GM12878 (cell line): ENCODE measurements around the gene LY6G6D. TPM values are rescaled to one million over a fixed set of nuclear protein-coding genes. Genes with fewer than 3 reads are reported as not detected.

Experiments
- ATAC-seq: fragments of 200-7000 bp; cut with Tn5 transposase; 3 replicates; pipeline ENCODE4 v1.9.1; 2020; ENCODE audit warnings: mild to moderate bottlenecking, moderate library complexity
- BruUV-seq: library from RNA; stranded (reverse); fragments of 400-500 nt; replicated peaks from 2 replicates; lab custom pipeline; 2021; lab: Mats Ljungman, UMichigan
- CTCF ChIA-PET: fragments of 300-600 bp; sonication (Branson Sonifier 250); formaldehyde crosslinking; extraction: SDS; loops from one replicate; lab custom pipeline; 2021; ENCODE audit warnings: inconsistent platforms; lab: Yijun Ruan, JAX
- POLR2A ChIA-PET: fragments of 350-600 bp; formaldehyde crosslinking; extraction: SDS; loops from one replicate; lab custom pipeline; 2021; ENCODE audit warnings: inconsistent platforms; lab: Charles Lee
- RAD21 ChIA-PET: fragments of 300-600 bp; sonication (Branson Sonifier 250); formaldehyde crosslinking; loops from one replicate; lab custom pipeline; 2023; ENCODE audit warnings: antibody characterized with exemption; ENCODE audit not compliant: unreplicated experiment; lab: Charles Lee
- SMC1A ChIA-PET: fragments of 300-600 bp; sonication (Branson Sonifier 250); formaldehyde crosslinking; loops from one replicate; lab custom pipeline; 2023; ENCODE audit not compliant: unreplicated experiment, uncharacterized antibody; lab: Charles Lee
- DNase-seq: peaks from one replicate; pipeline ENCODE4 v3.0.0-alpha.2; 2011; ENCODE audit warnings: low read depth, low spot score
- FAIRE-seq: peaks from 3 replicates; lab custom pipeline; 2011; peaks lifted over from hg19 to GRCh38; lab: Jason Lieb, UNC
- H2AFZ ChIP-seq: 2 replicates; pipeline ENCODE4 v1.6.0; 2011; ENCODE audit warnings: low read depth, low read length, control low read depth; ENCODE audit not compliant: control insufficient read depth
- H3K27ac ChIP-seq: 2 replicates; pipeline ENCODE4 v1.5.1; 2011; ENCODE audit warnings: control low read depth; ENCODE audit not compliant: control insufficient read depth, insufficient read depth
- H3K27me3 ChIP-seq, 2 experiments: replicated peaks in 1 of 2; 2 replicates each; pipeline versions ENCODE4 v1.6.0 to v1.6.1; 2011; ENCODE audit warnings: low read length in 1 of 2; ENCODE audit not compliant: control insufficient read depth in 2 of 2, insufficient read depth in 2 of 2
- H3K36me3 ChIP-seq, 2 experiments: 2 replicates each; pipeline ENCODE4 v1.5.1; 2011; ENCODE audit warnings: low read length in 1 of 2; ENCODE audit not compliant: control insufficient read depth in 2 of 2, insufficient read depth in 2 of 2
- H3K4me1 ChIP-seq: 2 replicates; pipeline ENCODE4 v1.6.1; 2011; ENCODE audit warnings: mild to moderate bottlenecking, low read length, moderate library complexity, mixed read lengths; ENCODE audit not compliant: control insufficient read depth, insufficient read depth
- H3K4me2 ChIP-seq: 2 replicates; pipeline ENCODE4 v1.6.0; 2011; ENCODE audit warnings: control low read depth; ENCODE audit not compliant: control insufficient read depth, insufficient read depth
- H3K4me3 ChIP-seq: fragments of 200-600 bp; sonication (generic); 2 replicates; pipeline ENCODE4 v1.5.1; 2016
- H3K79me2 ChIP-seq: 2 replicates; pipeline ENCODE4 v1.6.0; 2011; ENCODE audit warnings: low read length; ENCODE audit not compliant: control insufficient read depth, insufficient read depth
- H3K9ac ChIP-seq: 2 replicates; pipeline ENCODE4 v1.8.0; 2011; ENCODE audit warnings: low read length, control low read depth, mixed read lengths; ENCODE audit not compliant: control insufficient read depth, insufficient read depth
- H3K9me3 ChIP-seq: replicated peaks from 3 replicates; pipeline ENCODE4 v1.5.1; 2011; ENCODE audit warnings: mild to moderate bottlenecking, low read length; ENCODE audit not compliant: control insufficient read depth, insufficient read depth
- H4K20me1 ChIP-seq: 2 replicates; pipeline ENCODE4 v1.6.0; 2011; ENCODE audit not compliant: control insufficient read depth, insufficient read depth
- BCLAF1 ChIP-seq: fragments of 450-650 bp; IDR thresholded peaks from 2 replicates; pipeline ENCODE4 v1.6.1; 2017; ENCODE audit warnings: antibody characterized with exemption, mild to moderate bottlenecking, moderate library complexity
- GATAD2B ChIP-seq: fragments of 450-650 bp; conservative IDR thresholded peaks from 2 replicates; pipeline ENCODE4 v1.6.1; 2017; ENCODE audit warnings: low read depth, mild to moderate bottlenecking, moderate library complexity
- HCFC1 ChIP-seq: fragments of 150-350 bp; IDR thresholded peaks from 2 replicates; pipeline ENCODE4 v1.6.1; 2014; ENCODE audit warnings: low read length
- IKZF2 ChIP-seq, 2 experiments: fragments of 450-650 bp; IDR thresholded peaks; 2 replicates each; pipeline ENCODE4 v1.6.1; 2017; ENCODE audit warnings: mild to moderate bottlenecking in 2 of 2, moderate library complexity in 2 of 2
- LARP7 ChIP-seq: fragments of 450-650 bp; IDR thresholded peaks from 2 replicates; pipeline ENCODE4 v1.6.1; 2017; ENCODE audit warnings: mild to moderate bottlenecking
- MYC ChIP-seq: IDR thresholded peaks from 2 replicates; pipeline ENCODE4 v1.6.1; 2011; ENCODE audit warnings: mild to moderate bottlenecking, low read length, moderate library complexity, inconsistent platforms; ENCODE audit not compliant: insufficient read depth, insufficient replicate concordance, insufficient read length, severe bottlenecking
- NR2C1 ChIP-seq: fragments of 450-650 bp; IDR thresholded peaks from 2 replicates; pipeline ENCODE4 v1.6.1; 2017; ENCODE audit warnings: antibody characterized with exemption, mild to moderate bottlenecking, moderate library complexity
- POLR2AphosphoS5 ChIP-seq: IDR thresholded peaks from 2 replicates; pipeline ENCODE4 v1.6.1; 2011; ENCODE audit warnings: mild to moderate bottlenecking, low read length, inconsistent platforms
- POU2F2 ChIP-seq: IDR thresholded peaks from 3 replicates; pipeline ENCODE4 v1.6.1; 2011; ENCODE audit warnings: low read depth, mild to moderate bottlenecking, low read length, borderline replicate concordance
- RELA ChIP-seq: fragments of 450-650 bp; IDR thresholded peaks from 2 replicates; pipeline ENCODE4 v1.8.0; 2014; ENCODE audit warnings: borderline replicate concordance; ENCODE audit not compliant: partially characterized antibody
- RFX5 ChIP-seq: IDR thresholded peaks from 2 replicates; pipeline ENCODE4 v1.6.1; 2011; ENCODE audit warnings: low read depth, low read length, improper control_type of control experiment
- SIN3A ChIP-seq: IDR thresholded peaks from 2 replicates; pipeline ENCODE4 v1.6.1; 2012; ENCODE audit warnings: low read depth, low read length, improper control_type of control experiment
- SUPT20H ChIP-seq: IDR thresholded peaks from 2 replicates; pipeline ENCODE4 v1.6.1; 2011; ENCODE audit warnings: low read depth, mild to moderate bottlenecking, low read length, moderate library complexity, borderline replicate concordance; ENCODE audit not compliant: control insufficient read depth
- ZNF274 ChIP-seq: IDR thresholded peaks from one replicate; pipeline ENCODE4 v1.8.0; 2011; ENCODE audit not compliant: insufficient read length, insufficient read depth
- ZNF687 ChIP-seq: fragments of 450-650 bp; IDR thresholded peaks from 2 replicates; pipeline ENCODE4 v1.6.1; 2017; ENCODE audit warnings: mild to moderate bottlenecking, moderate library complexity
- WGBS: methylation state at CpG from one replicate; pipeline ENCODE4 v1.1.6; 2016; ENCODE audit warnings: low lambda C conversion rate; ENCODE audit not compliant: insufficient replicate concordance, insufficient coverage; ENCODE audit errors: missing lambda C conversion rate; 5-methylcytosine and 5-hydroxymethylcytosine counted together
- in situ Hi-C: fragments of 300-500 bp; cut with MboI; formaldehyde crosslinking; loops from 9 replicates; pipeline ENCODE4 v1.14.3; 2018; ENCODE audit warnings: mixed read lengths
- intact Hi-C: fragments of 100-400 bp; cut with micrococcal nuclease; formaldehyde crosslinking; loops from one replicate; pipeline ENCODE4 v1.14.2; 2022; ENCODE audit not compliant: unreplicated experiment
- polyA plus RNA-seq, 11 experiments: library from polyadenylated mRNA; depleted of rRNA in 4 of 11; unstranded in 6 of 11; stranded (reverse) in 5 of 11; fragments of >200 nt; fragmentation: Nextera tagmentation in 4 of 11; fragmentation: Illumina TruSeq in 1 of 11; extraction: Ambion mirVana in 4 of 11; extraction: Trizol in 1 of 11; gene quantifications; 1 replicate in 1 of 11; 2 replicates in 10 of 11; pipeline versions ENCODE4 v1.2.1 to v1.2.3, GENCODE V29; 2011 to 2016; ENCODE audit warnings: inconsistent platforms in 2 of 11, missing spikeins in 2 of 11, low read depth in 1 of 11
- total RNA-seq, 4 experiments: library from RNA; depleted of rRNA in 3 of 4; stranded (reverse); fragments of >200 nt in 3 of 4; fragmentation: Illumina TruSeq in 1 of 4; extraction: Trizol in 1 of 4; gene quantifications; 2 replicates each; pipeline versions ENCODE4 v1.2.1 to v1.2.3, GENCODE V29; 2013 to 2021

The LY6G6D gene
- total and polyA plus RNA-seq, 10 of the 15 experiments (the other 5 are each of a cell fraction or from before 2014, with no cell fraction given): not detected

- no peaks in the 10 kb centered on the region for H3K27me3 ChIP-seq
- in situ Hi-C loops (no loop called here), intact Hi-C loops (loop anchor here (2.0 to 5.0 kb wide), 4 partner anchors 37 to 197 kb away; partner anchors contain the start of genes ABHD16A, CSNK2B, DDX39B and HSPA1B)
- peak within 1 kb of the TSS; percentile 77 for H3K4me2 ChIP-seq
- FAIRE-seq (peak; percentile 93), DNase-seq (peak; percentile 98), ATAC-seq (peak; percentile 81)
- BruUV-seq: TSS peak; percentile 82
- peak within 1 kb of the TSS; percentile 99 for H3K9ac ChIP-seq
- H3K4me3 ChIP-seq: peak within 1 kb of the TSS; percentile 100
- peaks cover 19% of the 10 kb centered on the region for H3K4me1 ChIP-seq
- H3K79me2 ChIP-seq: peaks cover 33% of the 10 kb centered on the region
- peaks cover 0 to 1% of the 10 kb centered on the region in 2 experiments; a peak in 1 of 4 replicates for H3K36me3 ChIP-seq
- CTCF ChIA-PET: interaction anchor here (1.0 to 15.8 kb wide), 14 partner anchors 11 to 189 kb away, joined by 3 to 208 read pairs (median 8); partner anchors contain the start of genes ABHD16A, DDAH2, HSPA1B and LSM2
- RAD21 ChIA-PET: interaction anchor here (0.6 to 6.0 kb wide), 21 partner anchors 10 to 1550 kb away, joined by 3 to 53 read pairs (median 4); partner anchors contain the start of genes ABHD16A, DDAH2, HSPA1A and HSPA1B
- WGBS: under 1% methylated on average over 58 of the region's 58 CpGs
- POLR2A ChIA-PET: interaction anchor here (0.5 to 9.7 kb wide), 27 partner anchors 10 to 1758 kb away, joined by 3 to 158 read pairs (median 5); partner anchors contain the start of genes ABHD16A, BAG6, C6orf47 and DDAH2
- H3K27ac ChIP-seq: peak within 1 kb of the TSS; percentile 99
- no peaks in the 10 kb centered on the region for H4K20me1 ChIP-seq
- SMC1A ChIA-PET: interaction anchor here (0.9 to 6.3 kb wide), 14 partner anchors 11 to 94 kb away, joined by 3 to 45 read pairs (median 6); partner anchors contain the start of genes ABHD16A, DDAH2, HSPA1A and HSPA1B
- H3K9me3 ChIP-seq: no peaks in the 10 kb centered on the region
- peak within 1 kb of the TSS; percentile 64 for H2AFZ ChIP-seq
- TF ChIP-seq RFX5 (peak; percentile 71), SIN3A (peak; percentile 87), MYC (peak; percentile 30), ZNF687 (peak; percentile 25; the same call in 1 of the 2 replicates), SUPT20H (no peak), NR2C1 (no peak), ZNF274 (no peak), POU2F2 (0 out of 3 replicates have a peak, but pooled peaks have one; percentile 4), BCLAF1 (no peak), HCFC1 (peak; percentile 10; the same call in 1 of the 2 replicates), POLR2AphosphoS5 (peak; percentile 43), LARP7 (peak; percentile 74), GATAD2B (peak; percentile 44; the same call in 1 of the 2 replicates), RELA (peak; percentile 11), IKZF2 (IDR thresholded peaks at IDR 0.05) (peak; percentile 48 to 68; a peak in 2 of 4 replicates)
Measured at GRCh38 chr6:31739639-31740396, 24.7 kb downstream of the LY6G6D start, which contains the start of gene MSH5. Gene MSH5, plus strand, starts transcription at chr6:31740005. Its CDS starts 462 bp downstream, at chr6:31740467.
